Hepatic stellate cell (primary cell): ENCODE measurements around the gene ZNF221.
"Not testable (repeated sequence)": the region's sequence is repeated elsewhere in the genome, so short reads cannot be mapped to it uniquely, and the experiment has no call there.

ENCODE experiments used
- DNase-seq: peaks from one replicate; pipeline ENCODE4 v3.0.0; 2011; ENCODE audit warnings: low spot score

ZNF221 gene

GRCh38 chr19:43950834-43951645 is at the start of gene ZNF221:
ZNF221 (plus strand) TSS chr19:43951228; CDS start chr19:43962727, 11,499 bp downstream.
- DNase-seq: peak; percentile 91

- DNase-seq: peak; percentile 79
Measured at GRCh38 chr19:43901395-43902390, 49.3 kb upstream of the ZNF221 start.

GRCh38 chr19:43902399-43902798 is 48.6 kb upstream of the ZNF221 start:
- no peak for DNase-seq

GRCh38 chr19:43905897-43906296 is 45.1 kb upstream of the ZNF221 start:
- no peak for DNase-seq

GRCh38 chr19:43906774-43907173 is 44.3 kb upstream of the ZNF221 start:
- DNase-seq: no peak

GRCh38 chr19:43908659-43909058 is 42.4 kb upstream of the ZNF221 start:
- DNase-seq: no peak

- no peak for DNase-seq
Measured at GRCh38 chr19:43910884-43911283, 40.1 kb upstream of the ZNF221 start.

GRCh38 chr19:43913383-43913782 is 37.6 kb upstream of the ZNF221 start:
- DNase-seq: no peak

GRCh38 chr19:43914051-43914450 is 37.0 kb upstream of the ZNF221 start:
- no peak for DNase-seq

- no peak for DNase-seq
Measured at GRCh38 chr19:43923875-43924274, 27.2 kb upstream of the ZNF221 start.

GRCh38 chr19:43928820-43929219 is 22.2 kb upstream of the ZNF221 start:
- no peak for DNase-seq

GRCh38 chr19:43934055-43934984 is 16.7 kb upstream of the ZNF221 start:
- peak; percentile 14 for DNase-seq

GRCh38 chr19:43934985-43935708 is 15.9 kb upstream of the ZNF221 start, which contains the start of gene ZNF45:
ZNF45 (minus strand) TSS chr19:43935282; CDS start chr19:43922185, 13,097 bp downstream.
- peak; percentile 88 for DNase-seq

- DNase-seq: no peak
Measured at GRCh38 chr19:43936188-43936587, 14.8 kb upstream of the ZNF221 start.

GRCh38 chr19:43939557-43940260 is 11.3 kb upstream of the ZNF221 start:
- DNase-seq: no peak

GRCh38 chr19:43940719-43941118 is 10.3 kb upstream of the ZNF221 start:
- DNase-seq: no peak

GRCh38 chr19:43941209-43941608 is 9.8 kb upstream of the ZNF221 start:
- no peak for DNase-seq

- DNase-seq: not testable (repeated sequence)
Measured at GRCh38 chr19:43947412-43947811, 3.6 kb upstream of the ZNF221 start.

GRCh38 chr19:43949803-43950202 is 1.2 kb upstream of the ZNF221 start:
- DNase-seq: not testable (repeated sequence)

GRCh38 chr19:43956827-43957226 is 5.8 kb downstream of the ZNF221 start:
- DNase-seq: no peak
